GM15510 (cell line): ENCODE measurements around the gene RAD23A.

Experiments used
- POLR2A ChIP-seq: IDR thresholded peaks from 3 replicates; pipeline ENCODE4 v1.6.1; 2011; ENCODE audit warnings: borderline replicate concordance; ENCODE audit not compliant: insufficient read length; ENCODE audit errors: extremely low read depth

RAD23A gene

GRCh38 chr19:13002166-13002898, 56.7 kb downstream of the RAD23A start:
- TF ChIP-seq POLR2A: no peak

DNA sequence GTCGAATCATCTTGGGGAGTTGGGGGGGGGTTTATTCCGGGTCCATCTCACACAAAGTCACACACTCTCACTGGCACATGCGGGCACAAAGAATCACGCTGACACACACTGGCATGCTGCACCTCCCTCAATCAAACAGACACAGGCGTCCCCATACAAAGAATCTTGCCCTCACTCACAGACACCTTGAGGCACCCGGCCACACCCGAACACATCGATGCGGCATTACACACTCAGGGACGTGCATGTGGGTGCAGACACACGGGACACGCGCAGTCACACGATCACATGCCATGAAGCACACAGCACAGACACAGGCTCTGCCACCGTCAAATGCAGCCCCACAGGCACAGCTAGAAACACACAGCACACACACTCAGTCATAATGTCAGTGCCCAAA, 57.4 kb downstream of the RAD23A start:
- TF ChIP-seq POLR2A: no peak
